ENCODE results near the gene FKBP5.

The FKBP5 gene

DNA sequence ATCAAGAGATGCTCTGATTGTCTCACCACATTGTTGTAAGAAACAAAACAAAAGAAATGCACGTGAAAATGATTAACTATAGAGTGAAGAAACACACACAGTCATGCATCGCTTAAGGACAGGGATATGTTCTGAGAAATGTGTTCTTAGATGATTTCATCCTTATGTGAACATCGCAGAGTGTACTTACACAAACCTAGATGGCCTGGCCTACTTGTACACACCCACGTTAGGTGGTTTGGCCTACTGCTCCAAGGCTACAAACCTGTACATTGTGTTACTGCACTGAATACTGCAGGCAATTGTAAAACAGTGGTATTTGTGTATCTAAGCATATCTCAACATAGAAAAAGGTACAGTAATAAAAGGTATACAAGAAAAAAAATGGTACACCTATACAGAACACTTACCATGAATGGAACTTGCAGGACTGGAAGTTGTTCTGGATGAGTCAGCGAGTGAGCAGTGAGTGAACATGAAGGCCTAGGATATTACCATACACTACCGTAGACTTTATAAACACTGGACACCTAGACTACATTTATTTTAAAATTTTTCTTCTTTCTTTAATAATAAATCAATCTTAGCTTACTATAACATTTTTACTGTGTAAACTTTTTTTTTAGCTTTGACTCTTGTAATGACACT lies 48.6 kb downstream of the FKBP5 start:
- no peak for DNase-seq
- TF ChIP-seq POLR2A (IDR thresholded peaks at IDR 0.05; ENCODE audit: low read length) = no peak
- no peak for TF ChIP-seq GATA1 (IDR thresholded peaks at IDR 0.05; ENCODE audit: low read depth, low read length)

DNA sequence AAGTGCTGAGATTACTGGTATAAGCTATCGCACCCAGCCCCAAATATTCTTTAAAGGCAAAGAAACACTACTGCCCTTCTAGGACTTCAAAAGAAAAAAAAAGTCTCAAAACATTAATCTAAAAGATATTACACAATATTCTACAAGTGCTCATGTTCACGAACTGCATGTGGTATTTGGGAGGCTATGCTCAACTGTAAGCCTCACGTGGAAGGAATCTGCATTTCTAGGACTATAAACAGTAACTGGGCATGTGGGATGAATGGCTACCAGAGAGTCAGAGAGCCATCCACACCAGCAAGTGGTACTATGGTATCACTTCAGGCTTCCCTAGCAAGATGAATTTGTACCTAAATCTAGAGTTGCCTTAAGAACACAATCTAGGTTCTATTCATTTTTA lies 50.0 kb downstream of the FKBP5 start:
- no peak for TF ChIP-seq GATA1 (IDR thresholded peaks at IDR 0.05; ENCODE audit: low read depth, low read length)
- no peak for TF ChIP-seq POLR2A (IDR thresholded peaks at IDR 0.05; ENCODE audit: low read length)
- DNase-seq = no peak

GRCh38 chr6:35637911-35638310 lies 50.8 kb downstream of the FKBP5 start:
- DNase-seq = no peak
- TF ChIP-seq GATA1 (IDR thresholded peaks at IDR 0.05; ENCODE audit: low read depth, low read length) = no peak
- no peak for TF ChIP-seq POLR2A (IDR thresholded peaks at IDR 0.05; ENCODE audit: low read length)

- no peak for TF ChIP-seq POLR2A (IDR thresholded peaks at IDR 0.05; ENCODE audit: low read length)
- no peak for TF ChIP-seq GATA1 (IDR thresholded peaks at IDR 0.05; ENCODE audit: low read depth, low read length)
- no peak for DNase-seq
These were observed 52.8 kb downstream of the FKBP5 start for GRCh38 chr6:35635601-35636597.

- TF ChIP-seq GATA1 (IDR thresholded peaks at IDR 0.05; ENCODE audit: low read depth, low read length) (no peak), POLR2A (IDR thresholded peaks at IDR 0.05; ENCODE audit: low read length) (no peak)
- no peak for DNase-seq
These were observed 54.4 kb downstream of the FKBP5 start for GRCh38 chr6:35634316-35634715.

DNA sequence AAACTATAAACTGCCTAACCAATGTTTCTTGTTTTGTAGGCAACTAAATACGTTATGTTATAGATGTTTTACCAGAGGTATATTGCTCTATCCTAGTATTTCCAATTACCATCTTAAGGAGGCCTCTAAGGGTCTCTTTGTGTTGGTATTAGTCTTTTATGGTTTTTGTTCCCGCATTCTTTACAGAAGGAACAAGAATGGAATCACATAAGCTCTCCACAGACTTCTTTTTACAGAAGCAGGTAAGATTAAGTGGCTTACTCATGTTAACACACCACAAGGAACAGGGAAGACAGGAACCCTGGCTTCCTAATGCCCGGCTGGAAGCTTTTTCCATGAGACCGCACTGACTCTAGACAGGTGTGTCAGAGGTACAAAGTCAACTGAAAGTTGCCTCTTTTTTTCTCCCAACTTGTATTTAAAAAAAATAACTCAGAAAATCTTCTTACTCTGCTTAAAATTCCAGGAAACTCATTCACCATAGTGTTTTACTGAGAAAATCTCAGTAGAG lies 55.1 kb downstream of the FKBP5 start:
- TF ChIP-seq GATA1 (IDR thresholded peaks at IDR 0.05; ENCODE audit: low read depth, low read length) (no peak), POLR2A (IDR thresholded peaks at IDR 0.05; ENCODE audit: low read length) (no peak)
- DNase-seq = no peak

DNA sequence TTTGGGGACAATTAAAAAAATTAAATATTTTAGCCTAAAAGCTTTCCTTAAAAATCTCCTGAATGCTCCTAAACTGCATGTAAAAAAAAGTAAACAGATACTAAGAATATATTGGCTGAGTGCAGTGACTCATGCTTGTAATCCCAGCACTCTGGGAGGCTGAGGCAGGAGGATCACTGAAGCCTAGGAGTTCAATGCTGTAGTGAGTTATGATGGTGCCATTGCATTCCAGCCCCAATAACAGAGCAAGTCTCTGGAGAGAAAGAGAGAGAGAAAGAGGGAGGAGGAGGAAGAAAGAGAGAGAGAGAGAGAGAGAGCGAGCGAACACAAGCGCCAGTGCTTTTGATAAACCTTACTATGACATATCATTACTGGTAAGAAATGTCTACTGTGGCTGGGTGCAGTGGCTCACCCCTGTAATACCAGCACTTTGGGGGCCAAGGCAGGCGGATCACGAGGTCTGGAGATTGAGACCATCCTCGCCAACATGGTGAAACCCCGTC lies 58.8 kb downstream of the FKBP5 start:
- no peak for DNase-seq
- TF ChIP-seq POLR2A (IDR thresholded peaks at IDR 0.05; ENCODE audit: low read length) = no peak
- no peak for TF ChIP-seq GATA1 (IDR thresholded peaks at IDR 0.05; ENCODE audit: low read depth, low read length)

DNA sequence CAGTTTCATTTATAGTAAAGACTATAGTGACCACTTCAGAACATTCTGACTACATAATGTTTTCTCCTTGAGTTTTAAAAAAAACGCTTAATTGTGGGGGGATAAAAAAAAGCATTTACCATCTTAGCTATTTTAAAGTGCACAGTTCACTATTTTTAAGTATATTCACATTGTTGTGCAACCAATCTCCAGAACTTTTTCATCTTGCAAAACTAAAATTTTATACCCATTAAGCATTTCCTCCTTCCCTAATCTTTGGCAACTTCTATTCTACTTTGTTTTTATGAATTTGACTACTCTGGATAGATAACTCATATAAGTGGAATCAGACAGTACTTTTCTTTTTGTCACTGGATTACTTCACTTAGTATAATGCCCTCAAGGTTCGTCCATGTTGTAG lies 62.3 kb downstream of the FKBP5 start:
- TF ChIP-seq POLR2A (IDR thresholded peaks at IDR 0.05; ENCODE audit: low read length) (no peak), GATA1 (IDR thresholded peaks at IDR 0.05; ENCODE audit: low read depth, low read length) (no peak)
- DNase-seq = no peak

- DNase-seq = no peak
- no peak for TF ChIP-seq POLR2A (IDR thresholded peaks at IDR 0.05; ENCODE audit: low read length)
- TF ChIP-seq GATA1 (IDR thresholded peaks at IDR 0.05; ENCODE audit: low read depth, low read length) = no peak
These were observed 64.2 kb downstream of the FKBP5 start for GRCh38 chr6:35624341-35625070.

- DNase-seq = no peak
- TF ChIP-seq GATA1 (IDR thresholded peaks at IDR 0.05; ENCODE audit: low read depth, low read length) (no peak), POLR2A (IDR thresholded peaks at IDR 0.05; ENCODE audit: low read length) (no peak)
These were observed 66.4 kb downstream of the FKBP5 start for GRCh38 chr6:35622283-35622682.

GRCh38 chr6:35620706-35621105 lies 68.0 kb downstream of the FKBP5 start:
- DNase-seq = no peak
- TF ChIP-seq POLR2A (IDR thresholded peaks at IDR 0.05; ENCODE audit: low read length) (no peak), GATA1 (IDR thresholded peaks at IDR 0.05; ENCODE audit: low read depth, low read length) (no peak)

GRCh38 chr6:35613762-35614161 lies 75.0 kb downstream of the FKBP5 start:
- no peak for DNase-seq
- TF ChIP-seq GATA1 (IDR thresholded peaks at IDR 0.05; ENCODE audit: low read depth, low read length) = no peak
- TF ChIP-seq POLR2A (IDR thresholded peaks at IDR 0.05; ENCODE audit: low read length) = no peak

- DNase-seq = no peak
- TF ChIP-seq POLR2A (IDR thresholded peaks at IDR 0.05; ENCODE audit: low read length) = no peak
- TF ChIP-seq GATA1 (IDR thresholded peaks at IDR 0.05; ENCODE audit: low read depth, low read length) = no peak
These were observed 77.5 kb downstream of the FKBP5 start for GRCh38 chr6:35611240-35611639.

- no peak for DNase-seq
- TF ChIP-seq POLR2A (IDR thresholded peaks at IDR 0.05; ENCODE audit: low read length) (no peak), GATA1 (IDR thresholded peaks at IDR 0.05; ENCODE audit: low read depth, low read length) (no peak)
These were observed 77.9 kb downstream of the FKBP5 start for GRCh38 chr6:35610830-35611229.
